Ecto neural progenitor cell (in vitro differentiated cells): ENCODE results near the gene ATP9A.
"Not testable (repeated sequence)": the region's sequence is repeated elsewhere in the genome, so short reads cannot be mapped to it uniquely, and the experiment has no call there.

ENCODE experiments used
- DNase-seq: peaks from one replicate; pipeline ENCODE4 v3.0.0-alpha.2; 2018; ENCODE audit warnings: low spot score

The ATP9A gene

GRCh38 chr20:51651921-51652549 lies 116.2 kb downstream of the ATP9A start:
- DNase-seq = no peak

GRCh38 chr20:51650685-51651134 lies 117.5 kb downstream of the ATP9A start:
- DNase-seq = no peak

- DNase-seq = no peak
These were observed 119.6 kb downstream of the ATP9A start for GRCh38 chr20:51648571-51648947.

- DNase-seq = no peak
These were observed 120.3 kb downstream of the ATP9A start for GRCh38 chr20:51647674-51648570.

GRCh38 chr20:51643810-51644209 lies 124.4 kb downstream of the ATP9A start:
- not testable (repeated sequence) for DNase-seq

- DNase-seq = no peak
These were observed 124.8 kb downstream of the ATP9A start for GRCh38 chr20:51643390-51643789.

GRCh38 chr20:51641866-51642265 lies 126.3 kb downstream of the ATP9A start:
- no peak for DNase-seq

GRCh38 chr20:51640743-51641142 lies 127.4 kb downstream of the ATP9A start:
- DNase-seq = no peak

- peak; percentile 88 for DNase-seq
These were observed 128.9 kb downstream of the ATP9A start for GRCh38 chr20:51639206-51639832.

- no peak for DNase-seq
These were observed 130.9 kb downstream of the ATP9A start for GRCh38 chr20:51637241-51637640.

GRCh38 chr20:51636123-51636522 lies 132.1 kb downstream of the ATP9A start:
- DNase-seq = no peak

- DNase-seq = no peak
These were observed 132.5 kb downstream of the ATP9A start for GRCh38 chr20:51635680-51636079.

GRCh38 chr20:51634877-51635276 lies 133.3 kb downstream of the ATP9A start:
- DNase-seq = no peak

GRCh38 chr20:51634257-51634656 lies 133.9 kb downstream of the ATP9A start:
- DNase-seq = no peak

GRCh38 chr20:51633430-51633829 lies 134.8 kb downstream of the ATP9A start:
- no peak for DNase-seq

GRCh38 chr20:51631953-51632352 lies 136.2 kb downstream of the ATP9A start:
- DNase-seq = no peak

GRCh38 chr20:51631011-51631950 lies 136.9 kb downstream of the ATP9A start:
- DNase-seq = no peak

- no peak for DNase-seq
These were observed 138.7 kb downstream of the ATP9A start for GRCh38 chr20:51629399-51630058.

GRCh38 chr20:51628533-51629398 lies 139.4 kb downstream of the ATP9A start:
- no peak for DNase-seq

GRCh38 chr20:51627586-51627985 lies 140.6 kb downstream of the ATP9A start:
- no peak for DNase-seq
